ENCODE data around the gene PBX4. TPM values are rescaled to one million over a fixed set of nuclear protein-coding genes. Genes with fewer than 3 reads are reported as not detected.

The PBX4 gene
- polyA plus RNA-seq, 3 donors from 2014 or later = 0.57 to 0.82 TPM; not detected in 1

DNA sequence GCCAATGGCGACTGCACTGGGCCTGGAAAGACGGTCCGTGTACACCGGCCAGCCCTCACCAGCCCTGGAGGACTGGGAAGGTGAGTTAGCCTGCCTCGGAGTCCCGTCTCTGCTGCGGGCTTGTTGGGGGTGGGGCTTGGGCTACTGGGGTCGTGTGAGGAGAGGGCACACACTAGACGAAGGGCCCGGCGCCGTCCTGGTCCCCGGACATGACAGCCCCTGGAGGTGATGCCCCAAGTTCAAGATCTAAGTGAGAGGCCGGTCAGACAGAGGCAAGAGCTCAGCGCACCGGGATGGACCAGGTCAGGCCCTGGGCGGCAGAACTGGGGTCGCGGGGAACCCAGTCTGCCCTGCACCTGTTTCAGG is 78.8 kb downstream of the PBX4 start:
- Mint-ChIP-seq H3K4me3 (peak overlapping the region in 2 of 5 donors; percentile 12 to 48), H3K27me3 (ENCODE audit: low read depth in 3 of 3) (peaks cover 3 to 7% (median 4%) of the 10 kb centered on the region in 3 donors), H3K4me1 (peaks cover 18 to 27% of the 10 kb centered on the region in 2 donors), H3K36me3 (no peaks in the 10 kb centered on the region), H3K27ac (no peak overlapping the region), H3K9me3 (peaks cover 0 to 3% (median 0%) of the 10 kb centered on the region in 6 donors)
- DNase-seq = no peak

DNA sequence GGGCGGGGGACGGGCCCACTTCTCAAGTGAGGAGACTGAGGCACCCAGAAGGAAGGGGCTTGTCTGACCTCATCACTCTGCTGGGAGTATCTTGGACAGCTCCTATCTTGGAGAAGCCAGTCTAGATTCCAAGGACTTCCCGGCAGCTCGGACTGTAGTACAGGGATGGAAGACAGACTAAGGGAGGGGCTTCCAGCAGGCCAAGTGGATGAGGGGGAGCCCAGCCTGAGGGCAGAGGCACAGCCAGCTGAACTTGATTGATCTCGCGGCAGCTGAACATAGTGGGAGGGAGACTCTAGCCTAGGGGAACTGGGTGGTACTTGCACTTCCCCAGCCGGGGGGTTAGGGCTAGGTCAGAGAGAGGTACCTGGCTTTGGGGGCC is 79.7 kb downstream of the PBX4 start:
- H3K4me1 Mint-ChIP-seq = peaks cover 18 to 27% of the 10 kb centered on the region in 2 donors
- H3K27ac Mint-ChIP-seq = no peak overlapping the region
- no peak for DNase-seq
- H3K9me3 Mint-ChIP-seq = peaks cover 0 to 3% (median 0%) of the 10 kb centered on the region in 6 donors
- peak overlapping the region; percentile 40 to 61 (median 52) for H3K4me3 Mint-ChIP-seq
- H3K36me3 Mint-ChIP-seq = peaks cover 0 to 3% (median 0%) of the 10 kb centered on the region in 3 donors
- H3K27me3 Mint-ChIP-seq (ENCODE audit: low read depth in 3 of 3) = peaks cover 4 to 8% (median 7%) of the 10 kb centered on the region in 3 donors

DNA sequence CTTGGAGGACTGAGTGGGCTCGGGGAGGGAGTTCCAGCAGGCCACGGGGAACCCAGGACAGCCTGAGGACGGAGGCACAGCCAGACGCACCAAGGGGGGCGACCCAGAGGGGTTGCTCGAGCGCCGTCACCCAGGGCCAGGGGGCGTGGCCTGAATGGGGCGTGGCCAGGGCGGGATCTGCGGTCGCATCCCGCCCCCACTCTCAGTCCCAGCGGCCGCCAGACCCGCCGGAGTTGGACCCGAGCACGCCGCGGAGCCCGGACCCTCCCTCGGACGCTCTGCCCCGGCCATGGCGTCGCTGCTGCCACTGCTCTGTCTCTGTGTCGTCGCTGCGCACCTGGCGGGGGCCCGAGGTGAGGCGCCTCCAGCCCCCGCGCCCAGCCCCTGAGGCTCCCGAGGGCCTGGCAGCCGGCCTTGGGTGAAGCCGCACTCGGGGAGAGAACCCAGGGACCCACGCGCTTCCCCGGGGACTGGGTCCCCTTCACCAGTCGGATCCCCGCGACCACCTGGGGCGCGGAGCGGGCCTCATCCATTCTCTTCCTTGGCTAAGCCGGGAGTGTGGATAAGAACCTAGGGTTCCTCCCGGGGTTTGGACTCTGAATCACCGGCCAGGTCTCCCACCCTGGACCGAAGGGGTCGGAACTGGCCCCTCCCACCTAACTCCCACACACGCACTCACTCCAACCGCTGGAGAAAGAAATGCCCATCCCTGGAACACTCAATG is 80.3 kb downstream of the PBX4 start, which contains the start of gene CILP2:
TSS of gene CILP2 (plus strand) at position 205 of the 724 bp plus-strand sequence. CDS start at position 290, 85 bp downstream.
- Mint-ChIP-seq H3K4me1 (peaks cover 18 to 27% of the 10 kb centered on the region in 2 donors), H3K4me3 (peak within 1 kb of the TSS; percentile 42 to 68 (median 64)), H3K27me3 (ENCODE audit: low read depth in 3 of 3) (peaks cover 4 to 8% (median 7%) of the 10 kb centered on the region in 3 donors), H3K9me3 (peaks cover 0 to 3% (median 0%) of the 10 kb centered on the region in 6 donors), H3K36me3 (peaks cover 0 to 3% (median 0%) of the 10 kb centered on the region in 3 donors), H3K27ac (peak within 1 kb of the TSS in 1 of 6 donors; percentile 34)
- DNase-seq = no peak

DNA sequence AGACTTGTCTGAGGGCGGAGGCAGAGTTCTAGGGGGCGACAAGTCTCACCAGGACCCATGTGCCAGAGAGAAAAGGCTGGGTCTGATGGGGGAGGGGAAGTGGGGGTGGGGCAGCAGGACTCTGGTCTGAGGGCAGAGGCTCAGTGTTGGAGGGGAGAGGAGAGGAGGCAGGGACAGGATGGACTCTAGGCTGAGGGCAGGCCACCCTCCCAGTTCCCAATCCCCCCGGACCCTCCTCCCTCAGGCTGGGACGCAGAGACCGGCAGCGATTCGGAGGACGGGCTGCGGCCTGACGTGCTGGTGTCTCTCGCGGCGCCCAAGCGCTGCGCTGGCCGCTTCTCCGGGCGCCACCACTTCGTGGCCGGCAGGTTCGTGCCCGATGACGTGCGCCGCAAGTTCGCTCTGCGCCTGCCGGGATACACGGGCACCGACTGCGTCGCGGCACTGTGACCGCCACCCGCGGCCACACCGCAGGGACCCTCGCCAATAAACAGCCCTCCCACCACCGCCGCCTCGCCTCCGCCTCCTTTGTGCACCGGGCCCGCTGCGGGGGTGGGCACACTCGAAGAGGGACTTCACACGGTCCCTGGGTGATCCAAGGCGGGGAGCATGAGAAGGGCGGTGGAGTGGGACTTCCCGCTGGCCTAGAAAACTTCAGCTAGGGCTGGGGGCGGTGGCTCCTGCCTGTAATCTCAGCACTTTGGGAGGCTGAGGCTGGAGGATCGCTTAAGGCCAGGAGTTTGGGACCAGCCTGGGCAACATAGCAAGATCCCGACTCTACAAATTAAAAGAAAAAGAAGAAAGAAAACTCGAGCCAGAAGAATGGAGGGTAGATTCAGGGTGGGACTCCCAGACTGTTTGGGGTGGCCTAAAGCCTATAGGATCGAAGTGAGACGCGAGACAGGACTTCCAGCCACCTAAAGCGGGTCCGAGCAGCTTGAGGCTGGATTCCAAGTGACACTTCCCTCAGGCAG is 81.1 kb downstream of the PBX4 start:
- Mint-ChIP-seq H3K9me3 (peaks cover 0 to 3% (median 0%) of the 10 kb centered on the region in 6 donors), H3K4me3 (peak overlapping the region in 4 of 5 donors; percentile 33 to 68 (median 64)), H3K4me1 (peaks cover 18 to 25% of the 10 kb centered on the region in 2 donors), H3K27ac (peak overlapping the region in 1 of 6 donors; percentile 34), H3K36me3 (peaks cover 0 to 3% (median 0%) of the 10 kb centered on the region in 3 donors), H3K27me3 (ENCODE audit: low read depth in 3 of 3) (peaks cover 2 to 8% (median 7%) of the 10 kb centered on the region in 3 donors)
- DNase-seq = no peak

DNA sequence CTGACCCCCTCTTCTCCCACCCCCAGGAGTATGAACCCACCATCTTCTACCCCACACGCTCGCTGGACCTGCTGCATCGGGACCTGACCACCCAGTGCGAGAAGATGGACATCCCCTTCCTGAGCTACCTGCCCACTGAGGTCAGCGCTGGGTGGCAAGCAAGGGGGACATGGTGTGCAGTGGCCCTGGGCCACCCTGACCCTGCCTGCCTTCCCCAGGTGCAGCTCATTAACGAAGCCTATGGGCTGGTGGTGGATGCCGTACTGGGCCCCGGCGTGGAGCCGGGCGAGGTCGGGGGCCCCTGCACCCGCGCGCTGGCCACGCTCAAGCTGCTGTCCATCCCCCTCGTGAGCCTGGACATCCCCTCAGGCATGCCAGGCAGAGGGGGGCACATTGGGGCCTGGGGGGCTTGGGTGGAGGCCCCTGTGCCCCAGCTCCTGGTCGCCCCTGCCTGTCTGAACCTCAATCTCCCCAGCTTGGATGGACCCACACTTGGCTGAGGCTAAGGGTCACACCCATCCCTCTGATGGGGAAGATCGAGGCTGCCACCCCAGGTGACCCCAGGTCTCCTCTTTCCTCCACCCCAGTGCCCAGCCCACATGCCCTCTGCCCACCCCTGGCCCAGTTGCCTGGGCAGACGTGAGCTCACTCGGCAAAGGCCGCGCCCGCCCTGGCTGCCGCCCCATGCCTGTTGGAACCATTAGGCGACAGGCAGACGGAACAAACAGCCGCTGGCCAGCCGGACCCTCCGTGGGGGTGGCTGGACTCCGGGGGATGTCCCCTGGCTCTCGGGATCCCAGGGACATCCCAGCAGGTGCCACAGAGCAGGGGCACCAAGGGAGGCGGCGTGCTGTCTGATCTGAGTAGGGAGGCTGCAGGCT is 82.9 kb downstream of the PBX4 start:
- Mint-ChIP-seq H3K27me3 (ENCODE audit: low read depth in 3 of 3) (peaks cover 4 to 10% (median 7%) of the 10 kb centered on the region in 3 donors), H3K9me3 (peaks cover 0 to 3% (median 0%) of the 10 kb centered on the region in 6 donors), H3K27ac (no peak overlapping the region), H3K36me3 (peaks cover 0 to 3% (median 0%) of the 10 kb centered on the region in 3 donors), H3K4me3 (no peak overlapping the region), H3K4me1 (peaks cover 19 to 20% of the 10 kb centered on the region in 2 donors)
- no peak for DNase-seq

DNA sequence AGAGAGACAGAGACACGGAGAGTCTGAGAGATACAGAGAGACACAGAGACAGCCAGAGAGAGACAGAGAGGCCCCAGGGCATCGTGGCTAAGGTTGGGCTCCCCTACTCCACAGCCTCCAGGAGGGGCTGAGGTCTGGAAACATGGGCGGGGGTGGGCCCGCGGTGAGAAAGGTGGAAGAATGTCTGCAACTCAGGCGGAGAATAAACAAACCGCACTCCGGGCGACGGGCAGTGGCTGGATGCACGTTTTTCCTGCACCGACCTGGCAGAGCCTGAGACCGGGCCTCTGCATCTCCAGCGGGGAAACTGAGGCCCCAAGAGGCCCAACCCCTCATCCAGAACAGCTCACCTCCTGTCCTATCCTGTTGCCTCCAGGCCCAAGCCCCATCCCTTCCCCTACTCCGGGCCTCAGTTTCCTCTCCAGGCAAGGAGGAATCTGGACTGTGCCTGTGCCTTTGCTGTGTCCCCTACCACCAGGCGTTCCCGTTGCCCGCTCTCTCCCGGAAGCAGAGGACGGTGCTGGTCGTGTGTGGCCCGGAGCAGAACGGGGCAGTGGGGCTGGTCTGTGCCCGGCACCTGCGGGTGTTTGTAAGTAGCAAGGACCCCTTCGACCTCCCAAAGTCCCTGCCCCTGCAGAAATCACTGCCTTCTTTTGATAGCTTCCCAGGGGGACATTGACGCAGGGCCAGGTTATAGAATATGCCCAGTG is 83.8 kb downstream of the PBX4 start:
- peaks cover 17 to 18% of the 10 kb centered on the region in 2 donors for H3K4me1 Mint-ChIP-seq
- peaks cover 0 to 3% (median 0%) of the 10 kb centered on the region in 6 donors for H3K9me3 Mint-ChIP-seq
- H3K27me3 Mint-ChIP-seq (ENCODE audit: low read depth in 3 of 3) = peaks cover 3 to 10% (median 8%) of the 10 kb centered on the region in 3 donors
- H3K36me3 Mint-ChIP-seq = peaks cover 0 to 3% (median 0%) of the 10 kb centered on the region in 3 donors
- H3K4me3 Mint-ChIP-seq = no peak overlapping the region
- no peak overlapping the region for H3K27ac Mint-ChIP-seq
- DNase-seq = no peak

DNA sequence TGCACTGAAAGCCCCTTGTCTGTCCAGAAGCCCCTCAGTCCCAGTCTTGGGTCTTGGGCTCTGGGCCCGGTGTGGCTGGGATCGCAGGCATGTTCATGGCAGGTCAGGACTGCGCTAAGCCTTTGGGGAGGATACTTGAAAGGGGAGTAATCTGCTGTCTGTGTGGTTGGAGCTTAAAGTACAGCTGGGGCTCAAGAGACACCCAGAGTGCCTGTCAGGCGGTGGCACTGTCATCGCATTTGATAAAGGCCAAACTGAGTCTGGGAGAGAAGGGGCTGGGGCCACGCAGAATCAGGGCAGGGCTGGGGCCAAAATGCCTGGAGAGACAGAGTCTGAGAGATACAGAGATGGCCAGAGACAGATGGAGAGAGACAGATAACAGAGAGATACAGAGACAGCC is 84.6 kb downstream of the PBX4 start:
- DNase-seq = no peak
- no peak overlapping the region for H3K4me3 Mint-ChIP-seq
- peaks cover 12 to 15% of the 10 kb centered on the region in 2 donors for H3K4me1 Mint-ChIP-seq
- H3K27me3 Mint-ChIP-seq (ENCODE audit: low read depth in 3 of 3) = peaks cover 3 to 12% (median 10%) of the 10 kb centered on the region in 3 donors
- peak overlapping the region in 1 of 6 donors; percentile 4 for H3K27ac Mint-ChIP-seq
- H3K36me3 Mint-ChIP-seq = peaks cover 0 to 3% (median 0%) of the 10 kb centered on the region in 3 donors
- H3K9me3 Mint-ChIP-seq = peaks cover 0 to 2% (median 0%) of the 10 kb centered on the region in 6 donors

DNA sequence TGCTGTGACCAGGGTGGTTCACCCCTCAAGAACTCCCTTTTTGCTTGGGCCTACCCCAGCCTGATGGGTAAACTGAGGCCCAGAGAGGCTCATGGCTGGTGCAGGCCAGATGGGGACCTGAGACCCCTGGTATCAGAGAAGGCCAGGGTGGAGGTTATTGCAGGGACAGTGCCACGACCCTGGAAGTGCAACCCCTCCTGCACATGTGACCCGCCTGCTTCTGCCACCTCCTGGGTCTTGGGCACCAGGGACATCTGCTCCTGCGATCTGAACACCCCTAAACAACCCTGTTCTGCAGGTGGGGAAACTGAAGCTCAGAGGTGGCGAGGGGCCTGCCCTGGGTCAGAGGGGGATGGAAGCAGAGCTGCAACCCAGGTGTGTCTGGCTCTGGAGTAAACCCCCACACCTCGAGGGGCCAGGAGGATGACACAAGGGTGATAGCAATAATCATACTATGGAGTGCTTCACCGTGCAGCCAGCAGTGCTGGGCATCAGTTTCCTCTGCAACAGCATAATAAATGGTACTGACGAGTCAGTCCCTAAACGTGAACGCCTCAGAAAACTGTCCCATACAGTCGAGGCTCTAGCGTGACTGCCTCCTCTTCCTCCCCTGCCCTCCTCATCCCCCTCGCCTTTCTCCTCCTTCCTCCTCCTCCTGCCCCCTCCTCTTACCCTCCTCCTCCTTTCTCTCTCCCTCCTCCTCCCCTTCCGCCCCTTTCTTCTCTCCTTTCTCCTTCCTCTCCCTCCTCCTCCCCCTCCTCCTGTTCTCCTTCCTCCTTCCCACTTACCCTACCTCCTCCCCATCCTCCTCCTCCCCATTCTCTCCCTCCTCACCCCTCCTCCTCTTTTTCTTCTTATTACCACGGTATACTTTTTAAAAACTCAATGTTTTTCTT is 85.4 kb downstream of the PBX4 start:
- DNase-seq = no peak
- no peak overlapping the region for H3K27ac Mint-ChIP-seq
- H3K4me3 Mint-ChIP-seq = no peak overlapping the region
- peaks cover 0 to 2% (median 0%) of the 10 kb centered on the region in 6 donors for H3K9me3 Mint-ChIP-seq
- peaks cover 8 to 10% of the 10 kb centered on the region in 2 donors for H3K4me1 Mint-ChIP-seq
- H3K36me3 Mint-ChIP-seq = peaks cover 0 to 3% (median 0%) of the 10 kb centered on the region in 3 donors
- peaks cover 3 to 11% (median 10%) of the 10 kb centered on the region in 3 donors for H3K27me3 Mint-ChIP-seq (ENCODE audit: low read depth in 3 of 3)

DNA sequence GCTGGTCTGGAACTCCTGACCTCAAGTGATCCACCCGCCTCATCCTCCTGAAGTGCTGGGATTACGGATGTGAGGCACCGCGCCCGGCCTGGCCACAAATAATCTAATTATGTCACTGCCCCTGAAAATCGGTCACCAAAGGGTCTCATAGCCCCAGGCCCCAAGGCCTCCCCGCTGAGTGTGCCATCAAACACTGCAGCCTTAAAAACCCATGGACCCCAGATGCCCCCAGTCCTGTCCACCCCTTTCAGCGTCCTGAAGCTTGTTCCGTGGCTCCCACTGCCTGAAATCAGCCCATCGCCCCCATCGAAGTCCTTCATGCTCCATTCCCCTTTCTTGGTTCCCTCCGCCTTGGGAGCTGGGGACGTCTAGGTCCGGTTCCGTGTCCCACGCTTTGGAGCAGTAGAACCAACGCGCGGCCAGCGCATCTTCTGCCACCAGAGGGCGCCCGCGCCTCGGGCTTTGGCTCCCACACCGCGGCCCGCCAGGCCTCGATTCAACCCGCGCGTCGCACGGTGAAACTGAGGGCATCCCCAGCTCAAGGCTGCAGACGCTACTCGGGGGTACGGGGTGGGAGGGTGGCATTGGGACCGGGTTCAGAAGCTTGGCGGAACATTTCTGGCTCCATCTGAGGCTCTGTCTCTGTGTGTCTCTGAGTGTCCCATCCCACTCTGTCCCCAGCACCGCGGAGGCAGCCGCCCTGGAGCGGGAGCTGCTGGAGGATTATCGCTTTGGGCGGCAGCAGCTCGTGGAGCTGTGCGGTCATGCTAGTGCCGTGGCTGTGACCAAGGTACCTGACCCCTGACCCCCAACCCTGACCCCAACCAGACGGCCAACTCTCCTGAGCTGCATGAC is 86.3 kb downstream of the PBX4 start:
- H3K4me1 Mint-ChIP-seq = peaks cover 5 to 6% of the 10 kb centered on the region in 2 donors
- H3K36me3 Mint-ChIP-seq = peaks cover 0 to 3% (median 0%) of the 10 kb centered on the region in 3 donors
- H3K9me3 Mint-ChIP-seq = peaks cover 0 to 2% (median 0%) of the 10 kb centered on the region in 6 donors
- no peak overlapping the region for H3K4me3 Mint-ChIP-seq
- H3K27ac Mint-ChIP-seq = peak overlapping the region in 3 of 6 donors; percentile 8 to 66 (median 24)
- peaks cover 3 to 14% (median 11%) of the 10 kb centered on the region in 3 donors for H3K27me3 Mint-ChIP-seq (ENCODE audit: low read depth in 3 of 3)
- peak; percentile 71 to 80 (median 76) for DNase-seq

DNA sequence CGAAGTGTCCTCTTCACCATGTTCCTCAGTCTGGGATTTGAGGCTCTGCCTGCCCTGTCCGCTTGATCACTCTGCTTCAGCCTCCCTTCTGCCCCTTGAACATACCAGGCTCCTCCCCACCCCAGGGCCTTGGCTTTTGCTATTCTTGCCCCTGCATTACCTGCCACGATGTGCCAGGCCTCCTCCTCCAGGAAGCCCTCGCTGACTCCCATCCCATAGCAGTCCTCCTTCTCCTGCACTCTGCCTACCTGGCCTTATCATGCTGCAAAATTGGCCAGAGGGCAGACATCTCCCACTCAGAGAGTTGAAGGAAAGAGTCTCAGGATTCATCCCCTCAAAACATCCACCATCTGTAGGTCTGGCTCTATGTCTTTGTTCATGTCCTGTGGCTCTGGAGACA is 87.6 kb downstream of the PBX4 start:
- Mint-ChIP-seq H3K27me3 (ENCODE audit: low read depth in 3 of 3) (peaks cover 0 to 16% (median 9%) of the 10 kb centered on the region in 3 donors), H3K27ac (peak overlapping the region in 1 of 6 donors; percentile 49), H3K4me1 (peaks cover 2 to 6% of the 10 kb centered on the region in 2 donors), H3K9me3 (no peaks in the 10 kb centered on the region), H3K4me3 (no peak overlapping the region), H3K36me3 (peaks cover 0 to 3% (median 3%) of the 10 kb centered on the region in 3 donors)
- DNase-seq = no peak

DNA sequence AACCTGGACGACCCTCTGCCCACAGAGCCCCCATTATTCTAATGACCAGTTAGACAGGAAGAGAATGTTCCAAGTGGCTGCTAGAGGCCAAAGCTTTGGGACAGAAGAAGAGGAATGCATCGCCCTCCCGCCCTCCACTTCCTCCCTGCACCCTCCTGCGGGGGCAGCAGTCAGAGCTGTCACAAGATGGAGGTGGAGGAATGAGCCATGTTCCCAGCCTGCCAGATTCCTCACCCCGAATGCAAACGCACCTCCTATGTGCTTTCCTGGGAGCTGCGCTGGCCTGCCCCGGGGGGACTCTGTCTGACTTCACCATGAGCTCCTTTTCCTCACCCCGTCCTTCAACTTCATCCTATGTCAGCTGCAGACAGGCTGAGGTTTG is 88.1 kb downstream of the PBX4 start:
- H3K36me3 Mint-ChIP-seq = peaks cover 0 to 3% (median 3%) of the 10 kb centered on the region in 3 donors
- H3K4me3 Mint-ChIP-seq = no peak overlapping the region
- peaks cover 2 to 6% of the 10 kb centered on the region in 2 donors for H3K4me1 Mint-ChIP-seq
- peaks cover 0 to 16% (median 10%) of the 10 kb centered on the region in 3 donors for H3K27me3 Mint-ChIP-seq (ENCODE audit: low read depth in 3 of 3)
- DNase-seq = no peak
- no peaks in the 10 kb centered on the region for H3K9me3 Mint-ChIP-seq
- no peak overlapping the region for H3K27ac Mint-ChIP-seq

Measured in immature natural killer cell (primary cell).